Testis (tissue), 2 donors: Measurements from ENCODE around the gene ARHGEF40.
A peak's percentile ranks its signal among the peaks of the same experiment; 100 is the strongest.

Experiments
- POLR2A ChIP-seq: fragments of 450-650 bp; IDR thresholded peaks from one replicate; pipeline ENCODE4 v1.6.1; 2017; ENCODE audit warnings: antibody characterized with exemption, mild to moderate bottlenecking, moderate library complexity
- TF ChIP-seq, protein P1 (sequence below), 3 experiments: fragments of 450-650 bp in 2 of 3; fragments of 200-600 bp in 1 of 3; sonication (generic) in 1 of 3; IDR thresholded peaks; one replicate each; pipeline ENCODE4 v1.5.1; 2016 to 2019; ENCODE audit warnings: antibody characterized with exemption in 3 of 3, mild to moderate bottlenecking in 2 of 3, moderate library complexity in 1 of 3

DNA sequence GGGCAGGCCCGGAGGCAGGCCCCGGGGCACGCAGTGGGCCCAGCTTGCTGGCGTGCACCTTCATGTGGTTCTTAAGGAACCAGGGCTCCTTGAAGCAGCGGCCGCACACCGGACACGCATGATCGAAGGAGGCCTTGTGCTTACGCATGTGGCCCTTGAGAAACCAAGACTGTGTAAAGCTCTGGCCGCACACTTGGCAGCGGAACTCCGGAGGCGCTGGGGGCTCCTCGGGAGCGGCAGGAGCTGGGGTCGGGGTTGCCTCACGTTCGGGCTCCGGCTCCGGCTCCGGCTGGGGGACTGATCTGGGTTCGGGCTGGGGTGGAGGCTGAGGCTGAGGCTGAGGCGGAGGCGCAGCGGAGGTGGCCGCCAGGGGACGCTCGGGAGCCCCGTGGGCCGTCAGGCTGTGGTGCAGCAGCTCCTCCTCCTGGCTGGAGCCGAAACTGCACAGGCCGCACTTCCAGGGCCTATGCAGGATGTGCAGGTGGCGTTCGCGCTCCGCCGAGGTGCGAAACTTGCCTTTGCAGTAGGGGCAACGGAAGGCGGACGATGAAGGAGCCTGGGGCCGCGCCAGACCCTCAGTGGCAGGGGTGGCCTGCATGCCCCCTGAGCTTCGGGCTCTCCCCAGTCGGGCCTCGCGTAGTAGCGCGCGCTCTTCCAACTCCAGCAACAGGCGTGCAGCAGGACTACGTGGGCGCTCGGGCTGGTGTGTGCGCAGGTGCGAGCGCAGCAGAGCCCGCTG is 22.3 kb downstream of the ARHGEF40 start:
- TF ChIP-seq, protein P1, sequence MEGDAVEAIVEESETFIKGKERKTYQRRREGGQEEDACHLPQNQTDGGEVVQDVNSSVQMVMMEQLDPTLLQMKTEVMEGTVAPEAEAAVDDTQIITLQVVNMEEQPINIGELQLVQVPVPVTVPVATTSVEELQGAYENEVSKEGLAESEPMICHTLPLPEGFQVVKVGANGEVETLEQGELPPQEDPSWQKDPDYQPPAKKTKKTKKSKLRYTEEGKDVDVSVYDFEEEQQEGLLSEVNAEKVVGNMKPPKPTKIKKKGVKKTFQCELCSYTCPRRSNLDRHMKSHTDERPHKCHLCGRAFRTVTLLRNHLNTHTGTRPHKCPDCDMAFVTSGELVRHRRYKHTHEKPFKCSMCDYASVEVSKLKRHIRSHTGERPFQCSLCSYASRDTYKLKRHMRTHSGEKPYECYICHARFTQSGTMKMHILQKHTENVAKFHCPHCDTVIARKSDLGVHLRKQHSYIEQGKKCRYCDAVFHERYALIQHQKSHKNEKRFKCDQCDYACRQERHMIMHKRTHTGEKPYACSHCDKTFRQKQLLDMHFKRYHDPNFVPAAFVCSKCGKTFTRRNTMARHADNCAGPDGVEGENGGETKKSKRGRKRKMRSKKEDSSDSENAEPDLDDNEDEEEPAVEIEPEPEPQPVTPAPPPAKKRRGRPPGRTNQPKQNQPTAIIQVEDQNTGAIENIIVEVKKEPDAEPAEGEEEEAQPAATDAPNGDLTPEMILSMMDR (IDR thresholded peaks at IDR 0.05) = peak; percentile 100
- TF ChIP-seq POLR2A = no peak
